Measurements from ENCODE around the gene MBD1. TPM values are rescaled to one million over a fixed set of nuclear protein-coding genes. Genes with fewer than 3 reads are reported as not detected.

Gene MBD1
- total and polyA plus RNA-seq, 2 of the 13 experiments (the other 11 are each of a cell fraction or from before 2014, with no cell fraction given), result 25.5 to 28.6 TPM

- TF ChIP-seq SOX6 (IDR thresholded peaks at IDR 0.05), result no peak
- TF ChIP-seq SOX6 (CRISPR knock-in tag; IDR thresholded peaks at IDR 0.05), result peak; percentile 35; the same call in 1 of the 2 replicates
- TF ChIP-seq NFYC (CRISPR knock-in tag; IDR thresholded peaks at IDR 0.05), result no peak
- no peak for TF ChIP-seq TCF7 (IDR thresholded peaks at IDR 0.05; ENCODE audit: low read depth)
- no peak for TF ChIP-seq ZNF510 (CRISPR knock-in tag; IDR thresholded peaks at IDR 0.05; ENCODE audit: low read depth)
- TF ChIP-seq SKIL (CRISPR knock-in tag; IDR thresholded peaks at IDR 0.05; ENCODE audit: borderline replicate concordance), result no peak
- TF ChIP-seq ZNF616 (CRISPR knock-in tag; IDR thresholded peaks at IDR 0.05; ENCODE audit: low read depth), result no peak
- TF ChIP-seq ZNF574 (CRISPR knock-in tag; IDR thresholded peaks at IDR 0.05), result peak; percentile 79
- TF ChIP-seq KDM2A (CRISPR knock-in tag; IDR thresholded peaks at IDR 0.05; ENCODE audit: borderline replicate concordance, low read depth), result peak; percentile 100
- no peak for TF ChIP-seq POLR2AphosphoS2 (IDR thresholded peaks at IDR 0.05; ENCODE audit: low read depth, low read length)
- no peak for TF ChIP-seq ZNF709 (CRISPR knock-in tag; IDR thresholded peaks at IDR 0.05)
- no peak for TF ChIP-seq DNMT3B (CRISPR knock-in tag; conservative IDR thresholded peaks at IDR 0.05)
- no peak for TF ChIP-seq FOXP4 (CRISPR knock-in tag; IDR thresholded peaks at IDR 0.05)
- TF ChIP-seq ZNF576 (CRISPR knock-in tag; IDR thresholded peaks at IDR 0.05), result no peak
- no peak for TF ChIP-seq ZNF10 (CRISPR knock-in tag; IDR thresholded peaks at IDR 0.05; ENCODE audit: borderline replicate concordance, low read depth)
- no peak for TF ChIP-seq ETV6 (CRISPR knock-in tag; conservative IDR thresholded peaks at IDR 0.05)
- TF ChIP-seq MXI1 (IDR thresholded peaks at IDR 0.05; ENCODE audit: borderline replicate concordance, low read depth, low read length), result peak; percentile 97
- 0 out of 2 replicates have a peak, but pooled peaks have one; percentile 41 for TF ChIP-seq ZBTB7B (CRISPR knock-in tag; IDR thresholded peaks at IDR 0.05)
- no peak for TF ChIP-seq ZNF230 (CRISPR knock-in tag; IDR thresholded peaks at IDR 0.05)
- no peak; the same call in 1 of the 2 replicates for TF ChIP-seq ZNF746 (CRISPR knock-in tag; IDR thresholded peaks at IDR 0.05)
- no peak for TF ChIP-seq ZNF367 (CRISPR knock-in tag; IDR thresholded peaks at IDR 0.05; ENCODE audit: borderline replicate concordance)
- TF ChIP-seq SAFB2 (CRISPR knock-in tag; IDR thresholded peaks at IDR 0.05; ENCODE audit: borderline replicate concordance, low read depth), result no peak
- TF ChIP-seq BCL3 (CRISPR knock-in tag; IDR thresholded peaks at IDR 0.05), result no peak
- peak; percentile 91 for TF ChIP-seq ELF1 (CRISPR knock-in tag; IDR thresholded peaks at IDR 0.05)
Measured at GRCh38 chr18:50266248-50266704, 15.0 kb downstream of the MBD1 start, which contains the start of gene CFAP53 (continued).

Measured in HepG2 (cell line).